Right lobe of liver (tissue), 6 donors: ENCODE measurements around the gene DNAJB1. TPM values are rescaled to one million over a fixed set of nuclear protein-coding genes. Genes with fewer than 3 reads are reported as not detected.

Source experiments
- ATAC-seq, 4 donors: fragments of 200-7000 bp; cut with Tn5 transposase; one replicate each; pipeline ENCODE4 v1.9.1; 2020; ENCODE audit warnings: mild to moderate bottlenecking in 4 of 4, moderate library complexity in 4 of 4
- DNase-seq, 3 donors: peaks; one replicate each; pipeline ENCODE4 v3.0.0-alpha.2; 2020
- H3K27ac ChIP-seq, 3 donors: fragments of 200-600 bp; one replicate each; pipeline ENCODE4 v1.8.0; 2022
- H3K27me3 ChIP-seq, 2 donors: fragments of 200-600 bp; one replicate each; pipeline ENCODE4 v1.8.0; 2022
- H3K36me3 ChIP-seq, 4 donors: fragments of 200-600 bp; sonication (generic) in 1 of 4; one replicate each; pipeline versions ENCODE4 v1.5.1 to v1.8.0; 2017 to 2022; ENCODE audit warnings: control low read depth in 1 of 4
- H3K4me1 ChIP-seq, 4 donors: fragments of 200-600 bp; sonication (generic) in 1 of 4; one replicate each; pipeline versions ENCODE4 v1.5.1 to v1.8.0; 2017 to 2022; ENCODE audit warnings: control low read depth in 1 of 4
- H3K4me3 ChIP-seq, 3 donors: fragments of 200-600 bp; one replicate each; pipeline ENCODE4 v1.8.0; 2022
- H3K9me3 ChIP-seq, 4 donors: fragments of 200-600 bp; sonication (generic) in 1 of 4; one replicate each; pipeline versions ENCODE4 v1.5.1 to v1.8.0; 2017 to 2022; ENCODE audit warnings: control low read depth in 1 of 4
- CTCF ChIP-seq, 4 donors: fragments of 200-600 bp in 3 of 4; fragments of 450-650 bp in 1 of 4; IDR thresholded peaks; one replicate each; pipeline versions ENCODE4 v1.5.1 to v1.8.0; 2016 to 2022; ENCODE audit warnings: antibody characterized with exemption in 4 of 4, mild to moderate bottlenecking in 2 of 4
- POLR2A ChIP-seq: fragments of 450-650 bp; IDR thresholded peaks from one replicate; pipeline ENCODE4 v1.6.1; 2017; ENCODE audit warnings: antibody characterized with exemption, mild to moderate bottlenecking
- WGBS: methylation state at CpG from one replicate; pipeline ENCODE4 v1.1.6; 2018; ENCODE audit warnings: low coverage, low lambda C conversion rate; ENCODE audit not compliant: insufficient coverage; ENCODE audit errors: missing lambda C conversion rate; 5-methylcytosine and 5-hydroxymethylcytosine counted together
- intact Hi-C, 2 donors: fragments of 100-400 bp; cut with DNase I; formaldehyde crosslinking; loops; one replicate each; pipeline versions ENCODE4 v1.11.2 to v1.14.1; 2022
- total RNA-seq, 6 experiments: library from RNA; depleted of rRNA in 2 of 6; stranded (reverse); fragments of >200 nt in 2 of 6; fragmentation: NEBNext Ultra II Directional in 3 of 6; extraction: Animal tissue kit (Norgen Biotek cat#: 25700) in 3 of 6; gene quantifications; one replicate each; pipeline versions ENCODE4 v1.1.0 to v1.2.4, GENCODE V29; 2016 to 2023
- donor health status: DM: no; HTN: yes; CAD: no.
- donor health status: DM: no; HTN: no; CAD: no.
- donor health status: DM: no; HTN: no; CAD: no.
- donor health status: DM: no; HTN: yes; CAD: no.
- donor health status: DM: no; HTN: yes; CAD: no.

Gene DNAJB1
- total RNA-seq, 6 experiments from 2014 or later: 35.7 to 76.8 (median 52.1) TPM

GRCh38 chr19:14516746-14517438 is 1.3 kb downstream of the DNAJB1 start:
- H3K9me3 ChIP-seq: no peaks in the 10 kb centered on the region
- WGBS: 13% methylated on average over 17 of the region's 22 CpGs
- peak overlapping the region; percentile 73 to 98 (median 86) for H3K4me3 ChIP-seq
- TF ChIP-seq POLR2A (no peak), CTCF (IDR thresholded peaks at IDR 0.05) (no peak)
- H3K27me3 ChIP-seq: no peaks in the 10 kb centered on the region
- H3K27ac ChIP-seq: peak overlapping the region; percentile 100
- DNase-seq (peak; percentile 42 to 67 (median 65)), ATAC-seq (no peak)
- peaks cover 0 to 66% (median 24%) of the 10 kb centered on the region in 4 donors for H3K4me1 ChIP-seq
- peaks cover 0 to 27% (median 15%) of the 10 kb centered on the region in 4 donors for H3K36me3 ChIP-seq
- intact Hi-C loops: no loop called here

GRCh38 chr19:14516048-14516534 is 2.1 kb downstream of the DNAJB1 start:
- H3K4me3 ChIP-seq: peak overlapping the region; percentile 73 to 98 (median 86)
- intact Hi-C loops: no loop called here
- no peaks in the 10 kb centered on the region for H3K9me3 ChIP-seq
- DNase-seq (peak; percentile 37 to 71 (median 69)), ATAC-seq (no peak)
- H3K27me3 ChIP-seq: no peaks in the 10 kb centered on the region
- H3K36me3 ChIP-seq: peaks cover 0 to 27% (median 15%) of the 10 kb centered on the region in 4 donors
- WGBS: 27% methylated on average over 8 of the region's 15 CpGs
- peaks cover 0 to 73% (median 24%) of the 10 kb centered on the region in 4 donors for H3K4me1 ChIP-seq
- H3K27ac ChIP-seq: peak overlapping the region; percentile 100
- no peak for TF ChIP-seq POLR2A
- peak in 1 of 4 donors; percentile 36 for TF ChIP-seq CTCF (IDR thresholded peaks at IDR 0.05)

- DNase-seq: peak in 1 of 3 donors; percentile 64
- H3K27ac ChIP-seq: peak overlapping the region; percentile 100
- intact Hi-C loops: no loop called here
- no peak for ATAC-seq
- whole genome bisulfite sequencing: 47% methylated on average over 3 of the region's 8 CpGs
- H3K27me3 ChIP-seq: no peaks in the 10 kb centered on the region
- peaks cover 0 to 76% (median 27%) of the 10 kb centered on the region in 4 donors for H3K4me1 ChIP-seq
- peaks cover 0 to 27% (median 15%) of the 10 kb centered on the region in 4 donors for H3K36me3 ChIP-seq
- TF ChIP-seq POLR2A: no peak
- TF ChIP-seq CTCF (IDR thresholded peaks at IDR 0.05): no peak
- H3K4me3 ChIP-seq: peak overlapping the region; percentile 73 to 98 (median 86)
- no peaks in the 10 kb centered on the region for H3K9me3 ChIP-seq
These were observed 2.6 kb downstream of the DNAJB1 start for GRCh38 chr19:14515501-14516047.

GRCh38 chr19:14514215-14514863 is 3.9 kb downstream of the DNAJB1 start:
- WGBS: 54% methylated on average over 7 of the region's 8 CpGs
- DNase-seq (no peak), ATAC-seq (no peak)
- intact Hi-C loops: no loop called here
- no peaks in the 10 kb centered on the region for H3K27me3 ChIP-seq
- peaks cover 0 to 27% (median 15%) of the 10 kb centered on the region in 4 donors for H3K36me3 ChIP-seq
- peaks cover 0 to 71% (median 26%) of the 10 kb centered on the region in 4 donors for H3K4me1 ChIP-seq
- TF ChIP-seq CTCF (IDR thresholded peaks at IDR 0.05): no peak
- TF ChIP-seq POLR2A: no peak
- H3K27ac ChIP-seq: peak overlapping the region in 2 of 3 donors; percentile 100
- H3K4me3 ChIP-seq: peak overlapping the region in 2 of 3 donors; percentile 86 to 98
- no peaks in the 10 kb centered on the region for H3K9me3 ChIP-seq
